Suprapubic skin (tissue), 3 donors: ENCODE results near the gene USF1.

Experiments used
- POLR2AphosphoS5 ChIP-seq, 3 donors: sonication (generic); formaldehyde crosslinking; IDR thresholded peaks; one replicate each; pipeline ENCODE4 v1.6.1; 2017; ENCODE audit warnings: antibody characterized with exemption in 3 of 3
- TF ChIP-seq, protein P1 (sequence below), 2 donors: fragments of 200-600 bp in 1 of 2; fragments of 450-650 bp in 1 of 2; sonication (generic) in 1 of 2; IDR thresholded peaks; one replicate each; pipeline ENCODE4 v1.5.1; 2016 to 2019; ENCODE audit warnings: antibody characterized with exemption in 2 of 2, mild to moderate bottlenecking in 1 of 2, moderate library complexity in 1 of 2

DNA sequence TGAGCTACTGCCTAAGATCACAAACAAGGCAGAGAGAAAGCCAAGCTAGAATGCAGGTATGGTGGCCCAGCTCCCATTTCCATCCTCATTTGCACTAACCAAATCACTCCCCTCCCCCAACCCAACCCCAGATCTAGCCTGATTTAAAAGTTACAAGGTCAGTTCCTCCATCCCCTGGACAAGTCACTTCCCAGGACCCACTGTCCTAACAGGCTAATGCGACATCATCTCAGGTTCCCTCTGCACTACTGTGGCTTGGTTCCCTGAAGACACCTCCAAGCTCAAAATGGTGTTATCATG lies 27.2 kb downstream of the USF1 start:
- TF ChIP-seq, protein P1, sequence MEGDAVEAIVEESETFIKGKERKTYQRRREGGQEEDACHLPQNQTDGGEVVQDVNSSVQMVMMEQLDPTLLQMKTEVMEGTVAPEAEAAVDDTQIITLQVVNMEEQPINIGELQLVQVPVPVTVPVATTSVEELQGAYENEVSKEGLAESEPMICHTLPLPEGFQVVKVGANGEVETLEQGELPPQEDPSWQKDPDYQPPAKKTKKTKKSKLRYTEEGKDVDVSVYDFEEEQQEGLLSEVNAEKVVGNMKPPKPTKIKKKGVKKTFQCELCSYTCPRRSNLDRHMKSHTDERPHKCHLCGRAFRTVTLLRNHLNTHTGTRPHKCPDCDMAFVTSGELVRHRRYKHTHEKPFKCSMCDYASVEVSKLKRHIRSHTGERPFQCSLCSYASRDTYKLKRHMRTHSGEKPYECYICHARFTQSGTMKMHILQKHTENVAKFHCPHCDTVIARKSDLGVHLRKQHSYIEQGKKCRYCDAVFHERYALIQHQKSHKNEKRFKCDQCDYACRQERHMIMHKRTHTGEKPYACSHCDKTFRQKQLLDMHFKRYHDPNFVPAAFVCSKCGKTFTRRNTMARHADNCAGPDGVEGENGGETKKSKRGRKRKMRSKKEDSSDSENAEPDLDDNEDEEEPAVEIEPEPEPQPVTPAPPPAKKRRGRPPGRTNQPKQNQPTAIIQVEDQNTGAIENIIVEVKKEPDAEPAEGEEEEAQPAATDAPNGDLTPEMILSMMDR (IDR thresholded peaks at IDR 0.05) = no peak
- TF ChIP-seq POLR2AphosphoS5 (IDR thresholded peaks at IDR 0.05) = no peak
